Activated CD8-positive, alpha-beta memory T cell treated with anti-CD3 and anti-CD28 coated beads, Interleukin-2, amount 50 U/mL, for 48 hours (primary cell): ENCODE measurements around the gene NACC2.
A peak's percentile ranks its signal among the peaks of the same experiment; 100 is the strongest.
"Not testable (repeated sequence)": the region's sequence is repeated elsewhere in the genome, so short reads cannot be mapped to it uniquely, and the experiment has no call there.

ENCODE experiments used
- DNase-seq: peaks from one replicate; pipeline ENCODE4 v3.0.0-alpha.2; 2020

Gene NACC2

GRCh38 chr9:136079211-136079915 is 15.7 kb downstream of the NACC2 start:
- DNase-seq: no peak

GRCh38 chr9:136078498-136079011 is 16.5 kb downstream of the NACC2 start:
- DNase-seq: no peak

- DNase-seq: no peak
Measured at GRCh38 chr9:136078024-136078423, 17.1 kb downstream of the NACC2 start.

GRCh38 chr9:136077491-136077890 is 17.6 kb downstream of the NACC2 start:
- DNase-seq: no peak

- DNase-seq: no peak
Measured at GRCh38 chr9:136075881-136076678, 19.0 kb downstream of the NACC2 start.

- DNase-seq: no peak
Measured at GRCh38 chr9:136075134-136075841, 19.8 kb downstream of the NACC2 start.

GRCh38 chr9:136074706-136075105 is 20.4 kb downstream of the NACC2 start:
- no peak for DNase-seq

GRCh38 chr9:136062657-136063439 is 32.2 kb downstream of the NACC2 start:
- DNase-seq: no peak

- DNase-seq: not testable (repeated sequence)
Measured at GRCh38 chr9:136061916-136062315, 33.2 kb downstream of the NACC2 start.

- no peak for DNase-seq
Measured at GRCh38 chr9:136061405-136061804, 33.7 kb downstream of the NACC2 start.

- no peak for DNase-seq
Measured at GRCh38 chr9:136060671-136061371, 34.3 kb downstream of the NACC2 start.

- DNase-seq: no peak
Measured at GRCh38 chr9:136059851-136060670, 35.0 kb downstream of the NACC2 start.

GRCh38 chr9:136059321-136059791 is 35.7 kb downstream of the NACC2 start:
- peak; percentile 44 for DNase-seq

- DNase-seq: no peak
Measured at GRCh38 chr9:136058801-136059302, 36.2 kb downstream of the NACC2 start.

- DNase-seq: no peak
Measured at GRCh38 chr9:136058084-136058483, 37.0 kb downstream of the NACC2 start.

GRCh38 chr9:136057236-136058081 is 37.6 kb downstream of the NACC2 start:
- no peak for DNase-seq

- no peak for DNase-seq
Measured at GRCh38 chr9:136056546-136057235, 38.4 kb downstream of the NACC2 start.

GRCh38 chr9:136055715-136056545 is 39.2 kb downstream of the NACC2 start:
- DNase-seq: no peak
